ENCODE results near the gene H1-8.

DNA sequence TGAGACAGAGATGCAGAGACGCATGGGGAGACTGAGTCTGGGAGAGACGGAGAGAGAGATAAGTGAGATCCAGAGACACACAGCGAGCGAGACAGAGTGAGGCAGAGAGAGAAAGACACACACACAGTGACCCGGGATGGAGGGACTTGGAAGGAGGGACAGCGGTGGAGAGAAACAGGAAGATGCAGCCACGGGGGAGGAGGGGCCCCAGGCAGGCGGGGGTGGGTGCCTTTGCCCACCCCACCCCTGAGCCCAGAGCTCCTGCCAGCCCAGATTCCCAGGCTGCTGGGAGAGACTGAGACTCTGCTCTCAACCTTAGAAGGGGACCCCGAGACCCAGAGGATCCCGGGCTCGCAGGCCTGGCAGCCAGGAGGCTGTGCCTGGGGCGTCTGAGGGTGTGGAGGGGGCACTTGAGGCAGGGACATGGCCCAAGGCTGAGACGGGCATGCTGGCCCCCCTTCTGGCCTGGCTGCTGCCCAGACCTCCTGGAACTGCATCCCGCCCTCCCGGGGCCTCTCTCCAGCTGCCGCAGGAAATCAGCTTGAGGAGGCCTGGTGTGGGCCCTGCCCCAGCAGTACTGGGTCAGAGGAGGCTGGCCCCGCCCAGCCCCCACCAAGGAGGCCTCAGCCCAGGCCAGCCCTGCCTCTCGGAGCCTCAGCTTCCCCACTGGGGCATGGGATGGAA is 18.1 kb downstream of the H1-8 start:
- TF ChIP-seq, protein P1, sequence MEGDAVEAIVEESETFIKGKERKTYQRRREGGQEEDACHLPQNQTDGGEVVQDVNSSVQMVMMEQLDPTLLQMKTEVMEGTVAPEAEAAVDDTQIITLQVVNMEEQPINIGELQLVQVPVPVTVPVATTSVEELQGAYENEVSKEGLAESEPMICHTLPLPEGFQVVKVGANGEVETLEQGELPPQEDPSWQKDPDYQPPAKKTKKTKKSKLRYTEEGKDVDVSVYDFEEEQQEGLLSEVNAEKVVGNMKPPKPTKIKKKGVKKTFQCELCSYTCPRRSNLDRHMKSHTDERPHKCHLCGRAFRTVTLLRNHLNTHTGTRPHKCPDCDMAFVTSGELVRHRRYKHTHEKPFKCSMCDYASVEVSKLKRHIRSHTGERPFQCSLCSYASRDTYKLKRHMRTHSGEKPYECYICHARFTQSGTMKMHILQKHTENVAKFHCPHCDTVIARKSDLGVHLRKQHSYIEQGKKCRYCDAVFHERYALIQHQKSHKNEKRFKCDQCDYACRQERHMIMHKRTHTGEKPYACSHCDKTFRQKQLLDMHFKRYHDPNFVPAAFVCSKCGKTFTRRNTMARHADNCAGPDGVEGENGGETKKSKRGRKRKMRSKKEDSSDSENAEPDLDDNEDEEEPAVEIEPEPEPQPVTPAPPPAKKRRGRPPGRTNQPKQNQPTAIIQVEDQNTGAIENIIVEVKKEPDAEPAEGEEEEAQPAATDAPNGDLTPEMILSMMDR (IDR thresholded peaks at IDR 0.05): no peak
- TF ChIP-seq POLR2A (IDR thresholded peaks at IDR 0.05): no peak

Data from heart left ventricle (tissue), 13 donors.